ENCODE data around the gene EIF4A3. TPM values are rescaled to one million over a fixed set of nuclear protein-coding genes. Genes with fewer than 3 reads are reported as not detected.

The EIF4A3 gene
- total RNA-seq, 1 donor from 2014 or later, result 83.6 TPM

- H3K9me3 Mint-ChIP-seq (ENCODE audit: low read depth), result no peaks in the 10 kb centered on the region
- no peak for TF ChIP-seq CTCF (IDR thresholded peaks at IDR 0.05; ENCODE audit: unreplicated experiment)
- H3K36me3 Mint-ChIP-seq (ENCODE audit: insufficient read depth), result peaks cover 4% of the 10 kb centered on the region
- peaks cover 1% of the 10 kb centered on the region for H3K4me1 Mint-ChIP-seq (ENCODE audit: low read depth)
- no peaks in the 10 kb centered on the region for H3K27me3 Mint-ChIP-seq
- DNase-seq (ENCODE audit: low spot score, unreplicated experiment), result no peak
- no peak overlapping the region for H3K27ac Mint-ChIP-seq
- H3K4me3 Mint-ChIP-seq (ENCODE audit: low read depth), result no peak overlapping the region
Observed at GRCh38 chr17:80117491-80118401, 29.2 kb downstream of the EIF4A3 start.

- no peaks in the 10 kb centered on the region for H3K9me3 Mint-ChIP-seq (ENCODE audit: low read depth)
- peaks cover 4% of the 10 kb centered on the region for H3K36me3 Mint-ChIP-seq (ENCODE audit: insufficient read depth)
- no peak overlapping the region for H3K27ac Mint-ChIP-seq
- peaks cover 1% of the 10 kb centered on the region for H3K4me1 Mint-ChIP-seq (ENCODE audit: low read depth)
- no peak for TF ChIP-seq CTCF (IDR thresholded peaks at IDR 0.05; ENCODE audit: unreplicated experiment)
- no peak for DNase-seq (ENCODE audit: low spot score, unreplicated experiment)
- H3K27me3 Mint-ChIP-seq, result no peaks in the 10 kb centered on the region
- H3K4me3 Mint-ChIP-seq (ENCODE audit: low read depth), result no peak overlapping the region
Observed at GRCh38 chr17:80116921-80117380, 30.0 kb downstream of the EIF4A3 start.

GRCh38 chr17:80116276-80116920 is 30.5 kb downstream of the EIF4A3 start:
- TF ChIP-seq CTCF (IDR thresholded peaks at IDR 0.05; ENCODE audit: unreplicated experiment), result no peak
- no peak for DNase-seq (ENCODE audit: low spot score, unreplicated experiment)
- no peak overlapping the region for H3K4me3 Mint-ChIP-seq (ENCODE audit: low read depth)
- H3K36me3 Mint-ChIP-seq (ENCODE audit: insufficient read depth), result peaks cover 4% of the 10 kb centered on the region
- no peaks in the 10 kb centered on the region for H3K27me3 Mint-ChIP-seq
- peaks cover 1% of the 10 kb centered on the region for H3K4me1 Mint-ChIP-seq (ENCODE audit: low read depth)
- H3K9me3 Mint-ChIP-seq (ENCODE audit: low read depth), result no peaks in the 10 kb centered on the region
- no peak overlapping the region for H3K27ac Mint-ChIP-seq

GRCh38 chr17:80115159-80115558 is 31.8 kb downstream of the EIF4A3 start:
- Mint-ChIP-seq H3K4me3 (ENCODE audit: low read depth) (no peak overlapping the region), H3K27me3 (no peaks in the 10 kb centered on the region), H3K36me3 (ENCODE audit: insufficient read depth) (peaks cover 4% of the 10 kb centered on the region), H3K27ac (no peak overlapping the region), H3K4me1 (ENCODE audit: low read depth) (peaks cover 1% of the 10 kb centered on the region), H3K9me3 (ENCODE audit: low read depth) (no peaks in the 10 kb centered on the region)
- no peak for TF ChIP-seq CTCF (IDR thresholded peaks at IDR 0.05; ENCODE audit: unreplicated experiment)
- no peak for DNase-seq (ENCODE audit: low spot score, unreplicated experiment)

GRCh38 chr17:80114758-80115157 is 32.2 kb downstream of the EIF4A3 start:
- no peak for DNase-seq (ENCODE audit: low spot score, unreplicated experiment)
- no peak for TF ChIP-seq CTCF (IDR thresholded peaks at IDR 0.05; ENCODE audit: unreplicated experiment)
- no peak overlapping the region for H3K4me3 Mint-ChIP-seq (ENCODE audit: low read depth)
- H3K4me1 Mint-ChIP-seq (ENCODE audit: low read depth), result peaks cover 1% of the 10 kb centered on the region
- peaks cover 4% of the 10 kb centered on the region for H3K36me3 Mint-ChIP-seq (ENCODE audit: insufficient read depth)
- no peaks in the 10 kb centered on the region for H3K9me3 Mint-ChIP-seq (ENCODE audit: low read depth)
- H3K27ac Mint-ChIP-seq, result no peak overlapping the region
- no peaks in the 10 kb centered on the region for H3K27me3 Mint-ChIP-seq

All from progenitor cell of endocrine pancreas (in vitro differentiated cells).